HCT116 (cell line): Measurements from ENCODE around the gene NOTCH1. TPM values are rescaled to one million over a fixed set of nuclear protein-coding genes. Genes with fewer than 3 reads are reported as not detected.

Experiments
- ATAC-seq: fragments of 200-7000 bp; cut with Tn5 transposase; 2 replicates; pipeline ENCODE4 v1.9.1; 2020; ENCODE audit warnings: mild to moderate bottlenecking, moderate library complexity
- BruUV-seq: library from RNA; stranded (reverse); fragments of 400-500 nt; replicated peaks from 2 replicates; lab custom pipeline; 2021; lab: Mats Ljungman, UMichigan
- CTCF ChIA-PET: fragments of 300-600 bp; sonication (Branson Sonifier 250); formaldehyde crosslinking; loops from one replicate; lab custom pipeline; 2021; ENCODE audit warnings: antibody characterized with exemption; lab: Charles Lee
- POLR2A ChIA-PET: fragments of 300-600, 350-600 bp; sonication (Branson Sonifier 250); formaldehyde crosslinking; loops from one replicate; lab custom pipeline; 2021; ENCODE audit warnings: antibody characterized with exemption; lab: Charles Lee
- RAD21 ChIA-PET, 2 experiments: fragments of 300-600 bp; sonication (Branson Sonifier 250); formaldehyde crosslinking; loops; one replicate each; lab custom pipeline; 2023; ENCODE audit warnings: low total read pairs in 2 of 2; ENCODE audit not compliant: uncharacterized antibody in 2 of 2, unreplicated experiment in 2 of 2, low non-redundant PET in 1 of 2; lab: Charles Lee
- DNase-seq: peaks from one replicate; pipeline ENCODE4 v3.0.0-alpha.2; 2010; ENCODE audit warnings: low read depth, low spot score
- H2AFZ ChIP-seq: fragments of 200-600 bp; shearing (Covaris generic), sonication (generic); 2 replicates; pipeline ENCODE4 v1.6.1; 2017; ENCODE audit warnings: low read depth, mixed run types, mixed read lengths, antibody characterized with exemption, low read length; ENCODE audit not compliant: poor library complexity, severe bottlenecking
- H3K27ac ChIP-seq: 2 replicates; pipeline ENCODE4 v1.5.1; 2012; ENCODE audit warnings: low read depth, low read length
- H3K27me3 ChIP-seq: fragments of 200-600 bp; sonication (generic); 2 replicates; pipeline ENCODE4 v1.6.1; 2016; ENCODE audit warnings: mixed run types, low read length, mixed read lengths; ENCODE audit not compliant: insufficient read depth
- H3K36me3 ChIP-seq, 2 experiments: fragments of 200-500 bp in 1 of 2; fragments of 200-600 bp in 1 of 2; sonication (Bioruptor generic) in 1 of 2; sonication (generic) in 1 of 2; 2 replicates each; pipeline versions ENCODE4 v1.5.1 to v1.6.1; 2014 to 2016; ENCODE audit warnings: low read length in 2 of 2, inconsistent platforms in 1 of 2, mixed read lengths in 1 of 2, mixed run types in 1 of 2; ENCODE audit not compliant: insufficient read depth in 2 of 2, control insufficient read depth in 1 of 2
- H3K4me1 ChIP-seq, 2 experiments: fragments of 200-600 bp in 1 of 2; sonication (generic) in 1 of 2; 2 replicates each; pipeline versions ENCODE4 v1.5.1 to v1.6.1; 2012 to 2017; ENCODE audit warnings: low read length in 2 of 2, inconsistent platforms in 1 of 2, mild to moderate bottlenecking in 1 of 2, mixed read lengths in 1 of 2, mixed run types in 1 of 2, moderate library complexity in 1 of 2; ENCODE audit not compliant: insufficient read depth in 2 of 2, control insufficient read depth in 1 of 2
- H3K4me2 ChIP-seq: fragments of 200-600 bp; sonication (generic); 2 replicates; pipeline ENCODE4 v1.6.1; 2017; ENCODE audit warnings: mixed run types, low read length, mixed read lengths
- H3K4me3 ChIP-seq, 2 experiments: fragments of 200-600 bp in 1 of 2; sonication (generic) in 1 of 2; replicated peaks in 1 of 2; 2 replicates each; pipeline ENCODE4 v1.5.1; 2011 to 2016; ENCODE audit warnings: low read length in 2 of 2, control low read depth in 1 of 2, low read depth in 1 of 2, mild to moderate bottlenecking in 1 of 2, mixed read lengths in 1 of 2, mixed run types in 1 of 2
- H3K79me2 ChIP-seq: fragments of 200-600 bp; sonication (generic); 2 replicates; pipeline ENCODE4 v1.6.1; 2017; ENCODE audit warnings: mild to moderate bottlenecking, mixed run types, low read length, moderate library complexity, mixed read lengths; ENCODE audit not compliant: insufficient read depth
- H3K9ac ChIP-seq: fragments of 200-600 bp; sonication (generic); 2 replicates; pipeline ENCODE4 v1.6.1; 2016; ENCODE audit warnings: low read length, mixed read lengths
- H3K9me2 ChIP-seq: fragments of 200-600 bp; sonication (generic), shearing (Covaris generic); 2 replicates; pipeline ENCODE4 v1.6.1; 2017; ENCODE audit warnings: mixed run types, mild to moderate bottlenecking, moderate library complexity; ENCODE audit not compliant: insufficient read depth
- H3K9me3 ChIP-seq, 2 experiments: fragments of 200-500 bp in 1 of 2; fragments of 200-600 bp in 1 of 2; sonication (Bioruptor generic) in 1 of 2; sonication (generic) in 1 of 2; 2 replicates each; pipeline ENCODE4 v1.6.1; 2014 to 2017; ENCODE audit warnings: low read length in 2 of 2, mixed read lengths in 2 of 2, inconsistent platforms in 1 of 2, low read depth in 1 of 2, mild to moderate bottlenecking in 1 of 2, mixed run types in 1 of 2, moderate library complexity in 1 of 2; ENCODE audit not compliant: control insufficient read depth in 1 of 2, insufficient read depth in 1 of 2
- H4K20me1 ChIP-seq: fragments of 200-600 bp; sonication (generic), shearing (Covaris generic); 2 replicates; pipeline ENCODE4 v1.6.1; 2017; ENCODE audit warnings: mixed run types, mild to moderate bottlenecking, moderate library complexity; ENCODE audit not compliant: insufficient read depth
- EZH2 ChIP-seq: fragments of 200-600 bp; sonication (generic); IDR thresholded peaks from 2 replicates; pipeline ENCODE4 v1.6.1; 2017; ENCODE audit warnings: antibody characterized with exemption, mixed run types
- EZH2phosphoT487 ChIP-seq: fragments of 200-600 bp; IDR thresholded peaks from 2 replicates; pipeline ENCODE4 v1.6.1; 2018; ENCODE audit warnings: antibody characterized with exemption, borderline replicate concordance
- POLR2A ChIP-seq: IDR thresholded peaks from 2 replicates; pipeline ENCODE4 v1.7.0; 2011; ENCODE audit warnings: borderline replicate concordance; ENCODE audit not compliant: insufficient read depth, insufficient read length; ENCODE audit errors: extremely low read depth
- POLR2AphosphoS5 ChIP-seq: IDR thresholded peaks from 2 replicates; pipeline ENCODE4 v1.6.1; 2011; ENCODE audit warnings: mild to moderate bottlenecking, low read depth, low read length, moderate library complexity
- RAD21 ChIP-seq: IDR thresholded peaks from 2 replicates; pipeline ENCODE4 v1.6.1; 2012; ENCODE audit warnings: low read depth, mild to moderate bottlenecking
- SRF ChIP-seq: IDR thresholded peaks from 2 replicates; pipeline ENCODE4 v1.6.1; 2012; ENCODE audit warnings: low read depth
- YY1 ChIP-seq: IDR thresholded peaks from 2 replicates; pipeline ENCODE4 v1.6.1; 2011; ENCODE audit warnings: low read length, low read depth, moderate library complexity, mild to moderate bottlenecking; ENCODE audit not compliant: insufficient replicate concordance; ENCODE audit errors: extremely low read depth
- ZFX ChIP-seq: fragments of 450-650 bp; IDR thresholded peaks from 2 replicates; pipeline ENCODE4 v1.6.1; 2017
- ZNF274 ChIP-seq: fragments of 200-500 bp; sonication (Bioruptor generic); IDR thresholded peaks from 2 replicates; pipeline ENCODE4 v1.6.1; 2014; ENCODE audit warnings: mild to moderate bottlenecking, low read depth, low read length, inconsistent platforms
- intact Hi-C: fragments of 100-400 bp; cut with micrococcal nuclease; formaldehyde crosslinking; loops from 2 replicates; pipeline ENCODE4 v1.10.0; 2022
- total RNA-seq: library from RNA; stranded (reverse); gene quantifications from one replicate; pipeline ENCODE4 v1.2.1, GENCODE V29; 2021; ENCODE audit not compliant: unreplicated experiment
- TF ChIP-seq, protein P1 (sequence below): IDR thresholded peaks from 2 replicates; pipeline ENCODE4 v1.6.1; 2012
- TF ChIP-seq, protein P2 (sequence below): IDR thresholded peaks from 2 replicates; pipeline ENCODE4 v1.6.1; 2012
- TF ChIP-seq, protein P3 (sequence below): IDR thresholded peaks from 2 replicates; pipeline ENCODE4 v1.6.1; 2012; ENCODE audit warnings: low read depth

The NOTCH1 gene
- total RNA-seq, 1 experiment from 2014 or later, result 36.2 TPM

DNA sequence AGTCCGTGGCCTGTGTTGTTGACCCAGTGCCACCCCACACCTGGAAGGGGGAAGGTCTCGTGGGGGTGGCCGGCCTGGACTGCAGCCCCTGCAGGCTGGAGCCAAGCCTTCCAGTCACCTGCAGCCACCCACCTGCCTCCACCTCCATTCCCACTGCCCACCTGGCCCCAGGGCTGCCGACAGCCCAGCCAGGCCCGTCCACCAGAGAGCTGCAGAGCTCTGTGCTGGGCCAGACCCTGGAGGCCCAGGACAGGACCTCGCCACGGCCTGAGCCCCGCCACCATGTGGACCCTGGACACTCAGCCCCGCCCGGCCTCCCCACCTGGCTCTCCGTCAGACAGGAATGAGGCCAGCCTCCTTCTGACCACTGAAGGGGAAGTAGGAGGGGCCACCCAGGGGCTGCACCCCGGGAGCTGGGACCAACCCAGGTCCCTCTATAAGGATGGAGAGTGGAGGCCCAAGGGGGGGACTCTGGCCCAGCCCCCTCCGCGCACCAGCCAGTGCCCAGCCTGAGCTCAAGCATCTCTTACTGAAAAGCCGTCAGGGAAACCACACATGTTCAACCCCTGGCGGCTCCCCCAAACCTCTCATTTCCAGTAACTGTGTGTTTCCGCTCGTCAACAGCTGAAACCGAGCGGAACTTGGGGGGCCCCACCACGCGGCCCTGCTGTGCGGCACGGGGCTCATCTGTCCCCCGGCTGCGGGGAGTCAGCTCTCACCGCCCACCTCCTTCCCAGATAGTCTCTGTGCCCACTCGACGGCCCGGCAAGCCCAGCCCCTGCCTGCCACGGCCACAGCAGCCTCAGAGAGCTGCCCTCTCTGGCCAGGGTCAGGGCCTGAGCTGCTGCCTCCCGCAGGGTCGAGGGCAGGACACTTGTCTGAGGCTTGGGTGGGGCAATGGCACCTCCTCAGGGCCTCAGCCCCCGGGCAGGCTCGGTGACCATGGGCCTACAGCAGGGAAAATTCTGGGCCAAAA, 12.8 kb downstream of the NOTCH1 start:
- ATAC-seq (no peak), DNase-seq (no peak)
- Histone ChIP-seq H3K79me2 (peaks cover 50% of the 10 kb centered on the region), H3K4me2 (peak overlapping the region; percentile 28; the same call in 1 of the 2 replicates), H3K9me3 (no peaks in the 10 kb centered on the region), H3K4me3 (no peak overlapping the region), H3K27ac (no peak overlapping the region; the same call in 1 of the 2 replicates), H4K20me1 (no peaks in the 10 kb centered on the region), H3K36me3 (peaks cover 0 to 2% of the 10 kb centered on the region in 2 experiments; a peak in 2 of 4 replicates), H3K27me3 (no peaks in the 10 kb centered on the region), H3K4me1 (peaks cover 23 to 52% of the 10 kb centered on the region in 2 experiments), H2AFZ (no peak overlapping the region), H3K9me2 (no peaks in the 10 kb centered on the region), H3K9ac (no peak overlapping the region)
- ChIA-PET POLR2A (no interaction called here), RAD21 (no interaction called here), CTCF (no interaction called here)
- intact Hi-C loops, result no loop called here
- no TSS peak for BruUV-seq
- TF ChIP-seq YY1 (no peak), SRF (no peak), ZFX (no peak), ZNF274 (no peak), POLR2A (no peak), EZH2 (no peak), RAD21 (no peak), EZH2phosphoT487 (no peak), POLR2AphosphoS5 (no peak)
- TF ChIP-seq, protein P1, sequence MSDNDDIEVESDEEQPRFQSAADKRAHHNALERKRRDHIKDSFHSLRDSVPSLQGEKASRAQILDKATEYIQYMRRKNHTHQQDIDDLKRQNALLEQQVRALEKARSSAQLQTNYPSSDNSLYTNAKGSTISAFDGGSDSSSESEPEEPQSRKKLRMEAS, result no peak
- TF ChIP-seq, protein P2, sequence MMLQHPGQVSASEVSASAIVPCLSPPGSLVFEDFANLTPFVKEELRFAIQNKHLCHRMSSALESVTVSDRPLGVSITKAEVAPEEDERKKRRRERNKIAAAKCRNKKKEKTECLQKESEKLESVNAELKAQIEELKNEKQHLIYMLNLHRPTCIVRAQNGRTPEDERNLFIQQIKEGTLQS, result no peak
- TF ChIP-seq, protein P3, sequence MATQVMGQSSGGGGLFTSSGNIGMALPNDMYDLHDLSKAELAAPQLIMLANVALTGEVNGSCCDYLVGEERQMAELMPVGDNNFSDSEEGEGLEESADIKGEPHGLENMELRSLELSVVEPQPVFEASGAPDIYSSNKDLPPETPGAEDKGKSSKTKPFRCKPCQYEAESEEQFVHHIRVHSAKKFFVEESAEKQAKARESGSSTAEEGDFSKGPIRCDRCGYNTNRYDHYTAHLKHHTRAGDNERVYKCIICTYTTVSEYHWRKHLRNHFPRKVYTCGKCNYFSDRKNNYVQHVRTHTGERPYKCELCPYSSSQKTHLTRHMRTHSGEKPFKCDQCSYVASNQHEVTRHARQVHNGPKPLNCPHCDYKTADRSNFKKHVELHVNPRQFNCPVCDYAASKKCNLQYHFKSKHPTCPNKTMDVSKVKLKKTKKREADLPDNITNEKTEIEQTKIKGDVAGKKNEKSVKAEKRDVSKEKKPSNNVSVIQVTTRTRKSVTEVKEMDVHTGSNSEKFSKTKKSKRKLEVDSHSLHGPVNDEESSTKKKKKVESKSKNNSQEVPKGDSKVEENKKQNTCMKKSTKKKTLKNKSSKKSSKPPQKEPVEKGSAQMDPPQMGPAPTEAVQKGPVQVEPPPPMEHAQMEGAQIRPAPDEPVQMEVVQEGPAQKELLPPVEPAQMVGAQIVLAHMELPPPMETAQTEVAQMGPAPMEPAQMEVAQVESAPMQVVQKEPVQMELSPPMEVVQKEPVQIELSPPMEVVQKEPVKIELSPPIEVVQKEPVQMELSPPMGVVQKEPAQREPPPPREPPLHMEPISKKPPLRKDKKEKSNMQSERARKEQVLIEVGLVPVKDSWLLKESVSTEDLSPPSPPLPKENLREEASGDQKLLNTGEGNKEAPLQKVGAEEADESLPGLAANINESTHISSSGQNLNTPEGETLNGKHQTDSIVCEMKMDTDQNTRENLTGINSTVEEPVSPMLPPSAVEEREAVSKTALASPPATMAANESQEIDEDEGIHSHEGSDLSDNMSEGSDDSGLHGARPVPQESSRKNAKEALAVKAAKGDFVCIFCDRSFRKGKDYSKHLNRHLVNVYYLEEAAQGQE, result no peak
